Thyroid gland (tissue), 4 donors: ENCODE measurements around the gene STK10. TPM values are rescaled to one million over a fixed set of nuclear protein-coding genes. Genes with fewer than 3 reads are reported as not detected.

ENCODE experiments used
- DNase-seq, 2 donors: peaks; one replicate each; pipeline ENCODE4 v3.0.0-alpha.2; 2019
- H3K27ac ChIP-seq, 3 donors: fragments of 200-600 bp; sonication (generic); 1 replicate in 2 of 3; 2 replicates in 1 of 3; pipeline ENCODE4 v1.5.1; 2016 to 2019; ENCODE audit warnings: mild to moderate bottlenecking in 1 of 3, moderate library complexity in 1 of 3
- H3K27me3 ChIP-seq: fragments of 200-600 bp; sonication (generic); one replicate; pipeline ENCODE4 v1.5.1; 2019
- H3K36me3 ChIP-seq, 2 donors: fragments of 200-600 bp; sonication (generic); one replicate each; pipeline ENCODE4 v1.5.1; 2016 to 2019
- H3K4me1 ChIP-seq, 2 donors: fragments of 200-600 bp; sonication (generic); one replicate each; pipeline ENCODE4 v1.5.1; 2017 to 2019
- H3K4me3 ChIP-seq, 3 donors: fragments of 200-600 bp; sonication (generic); replicated peaks in 1 of 3; 1 replicate in 2 of 3; 2 replicates in 1 of 3; pipeline ENCODE4 v1.5.1; 2016; ENCODE audit warnings: mild to moderate bottlenecking in 1 of 3
- H3K9me3 ChIP-seq: fragments of 200-600 bp; sonication (generic); one replicate; pipeline ENCODE4 v1.5.1; 2017
- CTCF ChIP-seq, 6 experiments: fragments of 200-600 bp in 3 of 6; fragments of 450-650 bp in 3 of 6; sonication (generic) in 3 of 6; IDR thresholded peaks; one replicate each; pipeline ENCODE4 v1.5.1; 2016 to 2019; ENCODE audit warnings: antibody characterized with exemption in 6 of 6, mild to moderate bottlenecking in 2 of 6, inconsistent platforms in 1 of 6, moderate library complexity in 1 of 6
- POLR2A ChIP-seq, 2 donors: fragments of 450-650 bp; IDR thresholded peaks; one replicate each; pipeline ENCODE4 v1.6.1; 2017; ENCODE audit warnings: antibody characterized with exemption in 2 of 2, mild to moderate bottlenecking in 2 of 2, moderate library complexity in 1 of 2
- WGBS, 2 donors: methylation state at CpG; one replicate each; pipeline ENCODE4 v1.1.5; 2017; 5-methylcytosine and 5-hydroxymethylcytosine counted together
- intact Hi-C: fragments of 100-400 bp; cut with DNase I; formaldehyde crosslinking; loops from one replicate; pipeline ENCODE4 v1.15.1; 2023
- total RNA-seq, 4 donors: library from RNA; depleted of rRNA; stranded (reverse); fragments of >200 nt; gene quantifications; one replicate each; pipeline ENCODE4 v1.2.3, GENCODE V29; 2016

The STK10 gene
- total RNA-seq, 4 donors from 2014 or later, result 5.5 to 11.6 (median 8.6) TPM

- no peak for TF ChIP-seq CTCF (IDR thresholded peaks at IDR 0.05)
- TF ChIP-seq POLR2A (IDR thresholded peaks at IDR 0.05), result no peak
- H3K27ac ChIP-seq, result peak overlapping the region in 2 of 3 donors; percentile 35 to 46
- intact Hi-C loops, result no loop called here
- DNase-seq, result no peak
- no peak overlapping the region for H3K4me3 ChIP-seq
- peaks cover 4 to 31% of the 10 kb centered on the region in 2 donors for H3K4me1 ChIP-seq
- no peaks in the 10 kb centered on the region for H3K9me3 ChIP-seq
- H3K27me3 ChIP-seq, result no peaks in the 10 kb centered on the region
- H3K36me3 ChIP-seq, result no peaks in the 10 kb centered on the region
- 51 to 58% methylated on average over 15 to 17 of the region's 17 CpGs for WGBS, 2 donors
Measured at GRCh38 chr5:172110921-172111851, 76.8 kb downstream of the STK10 start.

GRCh38 chr5:172110260-172110815 lies 77.7 kb downstream of the STK10 start:
- intact Hi-C loops, result no loop called here
- WGBS, 2 donors, result 80 to 85% methylated on average over 14 of the region's 14 CpGs

GRCh38 chr5:172109749-172110148 lies 78.3 kb downstream of the STK10 start:
- intact Hi-C loops, result loop anchor here (5.0 to 10.0 kb wide), 3 partner anchors 78 to 585 kb away; partner anchors contain the start of gene STK10

More at GRCh38 chr5:172110260-172110815, 77.7 kb downstream of the STK10 start:
- H3K4me3 ChIP-seq, result no peak overlapping the region
- H3K36me3 ChIP-seq, result no peaks in the 10 kb centered on the region
- TF ChIP-seq CTCF (IDR thresholded peaks at IDR 0.05) (no peak), POLR2A (IDR thresholded peaks at IDR 0.05) (no peak)
- no peaks in the 10 kb centered on the region for H3K27me3 ChIP-seq
- H3K27ac ChIP-seq, result no peak overlapping the region
- H3K4me1 ChIP-seq, result peaks cover 4 to 31% of the 10 kb centered on the region in 2 donors
- H3K9me3 ChIP-seq, result no peaks in the 10 kb centered on the region
- DNase-seq, result no peak

GRCh38 chr5:172107571-172107970 lies 80.5 kb downstream of the STK10 start:
- no peaks in the 10 kb centered on the region for H3K9me3 ChIP-seq
- H3K27me3 ChIP-seq, result no peaks in the 10 kb centered on the region
- H3K4me3 ChIP-seq, result no peak overlapping the region
- no peaks in the 10 kb centered on the region for H3K36me3 ChIP-seq
- TF ChIP-seq CTCF (IDR thresholded peaks at IDR 0.05) (no peak), POLR2A (IDR thresholded peaks at IDR 0.05) (no peak)
- 37 to 44% methylated on average over 13 of the region's 13 CpGs for WGBS, 2 donors
- H3K27ac ChIP-seq, result no peak overlapping the region
- intact Hi-C loops, result loop anchor here (5.0 to 10.0 kb wide), 3 partner anchors 80 to 587 kb away; partner anchors contain the start of gene STK10
- no peak for DNase-seq
- peaks cover 4 to 36% of the 10 kb centered on the region in 2 donors for H3K4me1 ChIP-seq

More at GRCh38 chr5:172109749-172110148, 78.3 kb downstream of the STK10 start:
- TF ChIP-seq CTCF (IDR thresholded peaks at IDR 0.05) (no peak), POLR2A (IDR thresholded peaks at IDR 0.05) (no peak)
- Histone ChIP-seq H3K4me3 (no peak overlapping the region), H3K36me3 (no peaks in the 10 kb centered on the region), H3K4me1 (peaks cover 4 to 31% of the 10 kb centered on the region in 2 donors), H3K9me3 (no peaks in the 10 kb centered on the region), H3K27ac (no peak overlapping the region), H3K27me3 (no peaks in the 10 kb centered on the region)
- 68 to 76% methylated on average over 8 of the region's 8 CpGs for WGBS, 2 donors
- no peak for DNase-seq
